CD4-positive, alpha-beta T cell treated with Interferon alpha-2 for 1 hour (primary cell): ENCODE data around the gene C16orf86.
"Not testable (repeated sequence)": the region's sequence is repeated elsewhere in the genome, so short reads cannot be mapped to it uniquely, and the experiment has no call there.

Experiments used
- DNase-seq, 2 donors: peaks; one replicate each; pipeline ENCODE4 v3.0.0-alpha.2; 2020 to 2022

C16orf86 gene

GRCh38 chr16:67668495-67669157, 2.0 kb downstream of the C16orf86 start:
- peak in 1 of 2 donors; percentile 34 for DNase-seq

GRCh38 chr16:67669499-67670101, 3.0 kb downstream of the C16orf86 start:
- DNase-seq: no peak

GRCh38 chr16:67672306-67672705, 5.7 kb downstream of the C16orf86 start:
- DNase-seq: no peak

GRCh38 chr16:67672739-67673662, 6.4 kb downstream of the C16orf86 start:
- peak; percentile 59 to 67 for DNase-seq

GRCh38 chr16:67673712-67674580, 7.3 kb downstream of the C16orf86 start:
- DNase-seq: peak in 1 of 2 donors; percentile 27

- no peak for DNase-seq
Observed at GRCh38 chr16:67674851-67675578, 8.4 kb downstream of the C16orf86 start.

GRCh38 chr16:67675579-67675935, 8.9 kb downstream of the C16orf86 start:
- no peak for DNase-seq

- no peak for DNase-seq
Observed at GRCh38 chr16:67675999-67676398, 9.4 kb downstream of the C16orf86 start.

- DNase-seq: no peak
Observed at GRCh38 chr16:67676516-67676915, 9.9 kb downstream of the C16orf86 start.

GRCh38 chr16:67676939-67677338, 10.3 kb downstream of the C16orf86 start:
- DNase-seq: no peak

GRCh38 chr16:67677712-67678111, 11.1 kb downstream of the C16orf86 start:
- no peak for DNase-seq

GRCh38 chr16:67678354-67679023, 11.9 kb downstream of the C16orf86 start:
- no peak for DNase-seq

GRCh38 chr16:67679935-67680897, 13.6 kb downstream of the C16orf86 start:
- no peak for DNase-seq

GRCh38 chr16:67683767-67684166, 17.2 kb downstream of the C16orf86 start:
- no peak for DNase-seq

- no peak for DNase-seq
Observed at GRCh38 chr16:67685388-67686112, 18.9 kb downstream of the C16orf86 start.

- not testable (repeated sequence) for DNase-seq
Observed at GRCh38 chr16:67693517-67694285, 27.1 kb downstream of the C16orf86 start.

GRCh38 chr16:67694611-67695010, 28.0 kb downstream of the C16orf86 start:
- DNase-seq: no peak

GRCh38 chr16:67697422-67698185, 31.0 kb downstream of the C16orf86 start:
- no peak for DNase-seq
